RWPE1 (cell line): ENCODE results near the gene BNC2.

ENCODE experiments used
- CTCF ChIA-PET: fragments of 350-600 bp; sonication (Branson Sonifier 250); formaldehyde crosslinking; extraction: SDS; loops from one replicate; lab custom pipeline; 2021; lab: Yijun Ruan, JAX
- POLR2A ChIA-PET: fragments of 400-600 bp; formaldehyde crosslinking; extraction: SDS; loops from one replicate; lab custom pipeline; 2020; ENCODE audit warnings: antibody characterized with exemption; ENCODE audit not compliant: low non-redundant PET; lab: Yijun Ruan, JAX
- DNase-seq: peaks from one replicate; pipeline ENCODE4 v3.0.0; 2012; ENCODE audit warnings: low spot score
- H3K27ac ChIP-seq: fragments of 450-650 bp; 2 replicates; pipeline ENCODE4 v1.5.1; 2017
- CTCF ChIP-seq: fragments of 450-650 bp; conservative IDR thresholded peaks from 2 replicates; pipeline ENCODE4 v1.5.1; 2017; ENCODE audit warnings: low read depth, mild to moderate bottlenecking

BNC2 gene

GRCh38 chr9:16559418-16560188 lies 310.9 kb downstream of the BNC2 start:
- POLR2A ChIA-PET, result no interaction called here
- CTCF ChIA-PET, result interaction anchor here (0.5 kb wide), 1 partner anchor 14 kb away, joined by 5 read pairs; no protein-coding TSS in a partner anchor

GRCh38 chr9:16555802-16556201 lies 314.7 kb downstream of the BNC2 start:
- DNase-seq, result no peak
- H3K27ac ChIP-seq, result no peak overlapping the region
- CTCF ChIA-PET, result no interaction called here
- POLR2A ChIA-PET, result no interaction called here
- no peak for TF ChIP-seq CTCF

More at GRCh38 chr9:16559418-16560188, 310.9 kb downstream of the BNC2 start:
- no peak for DNase-seq
- H3K27ac ChIP-seq, result no peak overlapping the region
- TF ChIP-seq CTCF, result no peak

- TF ChIP-seq CTCF, result no peak
- ChIA-PET CTCF (no interaction called here), POLR2A (no interaction called here)
- no peak overlapping the region for H3K27ac ChIP-seq
- DNase-seq, result no peak
Observed at GRCh38 chr9:16553869-16554540, 316.5 kb downstream of the BNC2 start.

GRCh38 chr9:16552252-16552651 lies 318.2 kb downstream of the BNC2 start:
- TF ChIP-seq CTCF, result no peak
- CTCF ChIA-PET, result no interaction called here
- no peak overlapping the region for H3K27ac ChIP-seq
- POLR2A ChIA-PET, result no interaction called here
- DNase-seq, result no peak

GRCh38 chr9:16551692-16552091 lies 318.8 kb downstream of the BNC2 start:
- ChIA-PET CTCF (no interaction called here), POLR2A (no interaction called here)
- no peak for DNase-seq
- H3K27ac ChIP-seq, result no peak overlapping the region
- TF ChIP-seq CTCF, result no peak

- CTCF ChIA-PET, result interaction anchor here (0.8 kb wide), 1 partner anchor 784 kb away, joined by 3 read pairs; no protein-coding TSS in a partner anchor
- POLR2A ChIA-PET, result no interaction called here
- DNase-seq, result no peak
- H3K27ac ChIP-seq, result no peak overlapping the region
- no peak for TF ChIP-seq CTCF
Observed at GRCh38 chr9:16545639-16546038, 324.8 kb downstream of the BNC2 start.
